Thoracic aorta (tissue), 2 donors: Measurements from ENCODE around the gene TRAPPC3L. TPM values are rescaled to one million over a fixed set of nuclear protein-coding genes. Genes with fewer than 3 reads are reported as not detected.

Source experiments
- ATAC-seq: fragments of 150-250 bp; one replicate; pipeline ENCODE4 v1.8.0; 2017; ENCODE audit warnings: low read depth; ENCODE audit not compliant: insufficient number of reproducible peaks, low FRiP score
- DNase-seq: peaks from one replicate; pipeline ENCODE4 v3.0.0-alpha.2; 2020; ENCODE audit warnings: low spot score
- H3K27ac ChIP-seq, 2 donors: fragments of 200-600 bp; sonication (generic); 1 replicate in 1 of 2; 2 replicates in 1 of 2; pipeline ENCODE4 v1.5.1; 2016; ENCODE audit warnings: mild to moderate bottlenecking in 2 of 2, moderate library complexity in 2 of 2
- H3K27me3 ChIP-seq: fragments of 200-600 bp; sonication (generic); replicated peaks from 2 replicates; pipeline ENCODE4 v1.6.0; 2016; ENCODE audit warnings: mild to moderate bottlenecking; ENCODE audit not compliant: insufficient read depth
- H3K36me3 ChIP-seq: fragments of 200-600 bp; sonication (generic); one replicate; pipeline ENCODE4 v1.5.1; 2016
- H3K4me1 ChIP-seq, 2 donors: fragments of 200-600 bp; sonication (generic); 1 replicate in 1 of 2; 2 replicates in 1 of 2; pipeline versions ENCODE4 v1.5.1 to v1.6.0; 2016; ENCODE audit warnings: low read depth in 2 of 2, mild to moderate bottlenecking in 1 of 2; ENCODE audit not compliant: control insufficient read depth in 1 of 2
- H3K4me3 ChIP-seq: fragments of 200-600 bp; sonication (generic); 2 replicates; pipeline ENCODE4 v1.5.1; 2016; ENCODE audit warnings: mild to moderate bottlenecking
- H3K9me3 ChIP-seq: fragments of 200-600 bp; sonication (generic); 2 replicates; pipeline ENCODE4 v1.5.1; 2016
- CTCF ChIP-seq: fragments of 200-600 bp; sonication (generic); IDR thresholded peaks from one replicate; pipeline ENCODE4 v1.5.1; 2019; ENCODE audit warnings: antibody characterized with exemption
- total RNA-seq, 2 donors: library from RNA; depleted of rRNA; stranded (reverse); fragments of >200 nt; gene quantifications; one replicate each; pipeline versions ENCODE4 v1.1.0 to v1.2.3, GENCODE V29; 2016

TRAPPC3L gene
- total RNA-seq, 2 donors from 2014 or later, result not detected

- Histone ChIP-seq H3K27me3 (no peaks in the 10 kb centered on the region), H3K9me3 (no peaks in the 10 kb centered on the region), H3K4me3 (no peak overlapping the region), H3K27ac (no peak overlapping the region), H3K4me1 (no peaks in the 10 kb centered on the region), H3K36me3 (no peaks in the 10 kb centered on the region)
- TF ChIP-seq CTCF, result no peak
- ATAC-seq, result no peak
- DNase-seq, result no peak
Measured at GRCh38 chr6:116483616-116484015, 61.9 kb downstream of the TRAPPC3L start.

DNA sequence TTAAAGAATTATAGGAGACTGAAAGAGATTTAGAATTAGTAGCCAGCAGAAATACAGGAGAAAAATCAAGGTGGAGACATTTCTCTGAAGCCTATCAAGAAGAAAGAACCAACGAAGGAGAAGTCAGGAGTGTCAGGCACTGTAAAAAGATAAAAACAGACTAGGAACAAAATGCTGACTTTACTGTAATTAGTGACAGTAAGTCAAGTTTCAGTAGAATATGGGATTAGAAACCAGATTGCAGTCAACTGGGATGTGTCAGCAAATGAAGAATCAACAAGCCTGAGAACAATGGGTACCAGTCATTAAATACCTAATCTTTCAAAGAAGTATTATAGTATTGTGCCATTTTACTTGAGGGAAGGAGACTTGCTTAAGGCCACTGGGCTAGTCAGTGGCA is 62.7 kb downstream of the TRAPPC3L start:
- ATAC-seq, result no peak
- Histone ChIP-seq H3K9me3 (no peaks in the 10 kb centered on the region), H3K27me3 (no peaks in the 10 kb centered on the region), H3K4me3 (no peak overlapping the region), H3K4me1 (no peaks in the 10 kb centered on the region), H3K27ac (no peak overlapping the region), H3K36me3 (no peaks in the 10 kb centered on the region)
- no peak for DNase-seq
- no peak for TF ChIP-seq CTCF

GRCh38 chr6:116476002-116476678 is 69.3 kb downstream of the TRAPPC3L start:
- ATAC-seq (no peak), DNase-seq (no peak)
- no peaks in the 10 kb centered on the region for H3K4me1 ChIP-seq
- H3K4me3 ChIP-seq, result no peak overlapping the region
- H3K27ac ChIP-seq, result no peak overlapping the region
- H3K9me3 ChIP-seq, result no peaks in the 10 kb centered on the region
- no peaks in the 10 kb centered on the region for H3K27me3 ChIP-seq
- no peak for TF ChIP-seq CTCF
- H3K36me3 ChIP-seq, result no peaks in the 10 kb centered on the region

DNA sequence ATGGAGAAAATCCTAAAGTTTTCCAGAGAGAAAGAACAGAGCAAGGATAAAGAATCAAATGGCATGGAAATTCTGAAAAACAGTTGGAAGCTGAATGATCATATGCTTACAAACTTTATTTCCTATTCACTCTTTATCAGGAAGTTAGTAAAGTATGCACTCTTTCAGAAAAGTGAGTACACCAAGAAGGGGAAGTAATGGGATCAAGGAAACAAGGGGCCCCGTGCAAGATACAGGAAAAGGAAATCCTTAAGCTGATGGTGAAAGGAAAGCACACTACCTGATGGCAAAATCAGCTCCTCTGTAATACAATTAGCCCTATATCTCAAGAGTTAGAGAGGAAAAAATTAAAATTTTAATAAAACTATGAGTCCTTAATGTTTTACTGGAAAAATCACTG is 70.3 kb downstream of the TRAPPC3L start:
- Histone ChIP-seq H3K36me3 (no peaks in the 10 kb centered on the region), H3K9me3 (no peaks in the 10 kb centered on the region), H3K4me1 (no peaks in the 10 kb centered on the region), H3K27ac (no peak overlapping the region), H3K27me3 (no peaks in the 10 kb centered on the region), H3K4me3 (no peak overlapping the region)
- TF ChIP-seq CTCF, result no peak
- ATAC-seq (no peak), DNase-seq (no peak)

DNA sequence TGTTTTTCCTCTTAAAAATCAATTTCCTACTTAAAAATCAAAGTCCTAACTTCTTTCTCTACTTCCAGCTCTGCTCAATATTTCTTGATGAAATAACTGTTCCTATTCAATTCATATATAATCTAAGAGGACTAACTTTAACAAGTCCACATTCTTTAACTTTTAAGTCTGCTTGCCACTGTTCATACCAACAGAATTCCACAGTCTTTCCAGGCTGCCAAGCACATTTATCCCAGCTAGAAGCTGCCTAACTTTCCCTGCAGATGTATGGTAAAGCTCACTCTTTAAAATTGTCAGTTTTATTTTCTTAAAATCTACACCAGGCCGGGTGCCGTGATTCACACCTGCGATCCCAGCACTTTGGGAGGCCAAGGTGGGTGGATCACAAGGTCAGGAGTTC is 72.8 kb downstream of the TRAPPC3L start:
- no peak overlapping the region for H3K27ac ChIP-seq
- DNase-seq (no peak), ATAC-seq (no peak)
- TF ChIP-seq CTCF, result no peak
- H3K4me3 ChIP-seq, result no peak overlapping the region
- no peaks in the 10 kb centered on the region for H3K9me3 ChIP-seq
- no peaks in the 10 kb centered on the region for H3K27me3 ChIP-seq
- no peaks in the 10 kb centered on the region for H3K4me1 ChIP-seq
- no peaks in the 10 kb centered on the region for H3K36me3 ChIP-seq
